GM19438 (cell line): ENCODE results near the gene PTPRM.

Source experiments
- ATAC-seq: cut with Tn5 transposase; IDR thresholded peaks from one replicate; pipeline ENCODE4 v1.9.1; 2021; ENCODE audit warnings: low read depth; ENCODE audit not compliant: unreplicated experiment

Gene PTPRM

GRCh38 chr18:7921938-7922587, 354.9 kb downstream of the PTPRM start:
- no peak for ATAC-seq

- no peak for ATAC-seq
Observed at GRCh38 chr18:7923105-7923504, 356.0 kb downstream of the PTPRM start.

GRCh38 chr18:7924616-7925015, 357.5 kb downstream of the PTPRM start:
- no peak for ATAC-seq

- no peak for ATAC-seq
Observed at GRCh38 chr18:7926526-7926925, 359.4 kb downstream of the PTPRM start.

- ATAC-seq = no peak
Observed at GRCh38 chr18:7927119-7927518, 360.0 kb downstream of the PTPRM start.

GRCh38 chr18:7931763-7932162, 364.6 kb downstream of the PTPRM start:
- ATAC-seq = no peak

- no peak for ATAC-seq
Observed at GRCh38 chr18:7937268-7937667, 370.2 kb downstream of the PTPRM start.

GRCh38 chr18:7939521-7939920, 372.4 kb downstream of the PTPRM start:
- ATAC-seq = no peak

GRCh38 chr18:7940379-7940778, 373.3 kb downstream of the PTPRM start:
- no peak for ATAC-seq

- ATAC-seq = no peak
Observed at GRCh38 chr18:7940971-7941370, 373.9 kb downstream of the PTPRM start.

GRCh38 chr18:7941533-7941932, 374.4 kb downstream of the PTPRM start:
- no peak for ATAC-seq

GRCh38 chr18:7945882-7946281, 378.8 kb downstream of the PTPRM start:
- ATAC-seq = no peak

- ATAC-seq = no peak
Observed at GRCh38 chr18:7946734-7947377, 379.7 kb downstream of the PTPRM start.

GRCh38 chr18:7950380-7951136, 383.4 kb downstream of the PTPRM start:
- no peak for ATAC-seq

- peak; percentile 80 for ATAC-seq
Observed at GRCh38 chr18:7953095-7953958, 386.2 kb downstream of the PTPRM start.

- ATAC-seq = no peak
Observed at GRCh38 chr18:7954238-7954637, 387.1 kb downstream of the PTPRM start.

- ATAC-seq = no peak
Observed at GRCh38 chr18:7955175-7955574, 388.1 kb downstream of the PTPRM start.

- no peak for ATAC-seq
Observed at GRCh38 chr18:7957297-7957696, 390.2 kb downstream of the PTPRM start.

- ATAC-seq = no peak
Observed at GRCh38 chr18:7958081-7958896, 391.2 kb downstream of the PTPRM start.

- no peak for ATAC-seq
Observed at GRCh38 chr18:7958897-7959146, 391.7 kb downstream of the PTPRM start.
